Fibroblast of villous mesenchyme (primary cell): Measurements from ENCODE around the gene KIF2A. TPM values are rescaled to one million over a fixed set of nuclear protein-coding genes. Genes with fewer than 3 reads are reported as not detected.

ENCODE experiments used
- DNase-seq: peaks from one replicate; pipeline ENCODE4 v3.0.0-alpha.2; 2010; ENCODE audit warnings: low read depth
- H3K4me3 ChIP-seq: 2 replicates; pipeline ENCODE4 v1.5.1; 2011; ENCODE audit warnings: low read depth, mild to moderate bottlenecking, low read length
- total RNA-seq: library from RNA; depleted of rRNA; stranded (reverse); fragments of >200 nt; gene quantifications from 2 replicates; pipeline ENCODE4 v1.2.3, GENCODE V29; 2012
- TF ChIP-seq, protein P1 (sequence below): IDR thresholded peaks from 2 replicates; pipeline ENCODE4 v1.5.1; 2012; ENCODE audit warnings: low read depth, mild to moderate bottlenecking, low read length; ENCODE audit not compliant: insufficient read depth

Gene KIF2A
- total RNA-seq, 1 donor, result 69.1 TPM

GRCh38 chr5:62275581-62275980, 30.4 kb upstream of the KIF2A start:
- DNase-seq, result no peak
- H3K4me3 ChIP-seq, result no peak overlapping the region
- TF ChIP-seq, protein P1, sequence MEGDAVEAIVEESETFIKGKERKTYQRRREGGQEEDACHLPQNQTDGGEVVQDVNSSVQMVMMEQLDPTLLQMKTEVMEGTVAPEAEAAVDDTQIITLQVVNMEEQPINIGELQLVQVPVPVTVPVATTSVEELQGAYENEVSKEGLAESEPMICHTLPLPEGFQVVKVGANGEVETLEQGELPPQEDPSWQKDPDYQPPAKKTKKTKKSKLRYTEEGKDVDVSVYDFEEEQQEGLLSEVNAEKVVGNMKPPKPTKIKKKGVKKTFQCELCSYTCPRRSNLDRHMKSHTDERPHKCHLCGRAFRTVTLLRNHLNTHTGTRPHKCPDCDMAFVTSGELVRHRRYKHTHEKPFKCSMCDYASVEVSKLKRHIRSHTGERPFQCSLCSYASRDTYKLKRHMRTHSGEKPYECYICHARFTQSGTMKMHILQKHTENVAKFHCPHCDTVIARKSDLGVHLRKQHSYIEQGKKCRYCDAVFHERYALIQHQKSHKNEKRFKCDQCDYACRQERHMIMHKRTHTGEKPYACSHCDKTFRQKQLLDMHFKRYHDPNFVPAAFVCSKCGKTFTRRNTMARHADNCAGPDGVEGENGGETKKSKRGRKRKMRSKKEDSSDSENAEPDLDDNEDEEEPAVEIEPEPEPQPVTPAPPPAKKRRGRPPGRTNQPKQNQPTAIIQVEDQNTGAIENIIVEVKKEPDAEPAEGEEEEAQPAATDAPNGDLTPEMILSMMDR, result no peak

DNA sequence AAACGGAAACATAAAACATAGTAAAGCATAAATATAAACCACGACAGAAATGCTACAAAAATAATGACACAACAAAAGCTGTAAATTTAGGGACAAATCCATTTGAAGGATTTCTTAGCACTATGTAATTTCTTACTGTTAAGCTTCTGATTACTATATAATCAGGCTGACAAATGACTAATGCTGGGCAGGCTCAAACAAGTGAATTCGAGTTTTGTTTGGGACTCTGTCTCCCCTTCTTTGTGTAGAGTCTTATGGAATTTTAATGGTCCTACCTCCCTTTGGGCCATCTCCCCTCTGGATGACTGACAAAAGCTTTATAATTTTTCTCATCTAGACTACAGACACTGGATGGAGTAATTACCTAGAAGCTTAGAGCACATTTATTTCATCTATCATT, 24.6 kb upstream of the KIF2A start:
- TF ChIP-seq, protein P1, result no peak
- no peak for DNase-seq
- H3K4me3 ChIP-seq, result no peak overlapping the region

DNA sequence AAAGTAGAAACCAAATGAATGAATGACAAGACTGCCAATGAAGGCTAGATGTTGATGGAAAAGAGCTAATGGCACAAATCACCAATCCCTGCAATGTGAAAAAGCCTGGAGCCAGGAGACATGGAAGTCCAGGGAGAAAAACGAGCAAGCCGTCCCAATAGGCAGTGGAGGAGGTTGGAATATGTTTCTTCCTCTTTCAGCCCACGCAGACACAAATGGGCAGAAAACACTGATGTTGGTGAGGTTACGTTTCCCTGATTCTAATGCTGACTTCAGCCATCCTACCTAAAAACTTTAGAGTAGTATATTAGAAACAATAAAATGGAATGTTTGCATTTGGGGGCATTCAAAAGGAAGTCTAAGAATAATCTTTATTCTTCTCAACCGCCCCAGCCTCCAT, 23.9 kb upstream of the KIF2A start:
- TF ChIP-seq, protein P1, result no peak
- DNase-seq, result no peak
- no peak overlapping the region for H3K4me3 ChIP-seq

DNA sequence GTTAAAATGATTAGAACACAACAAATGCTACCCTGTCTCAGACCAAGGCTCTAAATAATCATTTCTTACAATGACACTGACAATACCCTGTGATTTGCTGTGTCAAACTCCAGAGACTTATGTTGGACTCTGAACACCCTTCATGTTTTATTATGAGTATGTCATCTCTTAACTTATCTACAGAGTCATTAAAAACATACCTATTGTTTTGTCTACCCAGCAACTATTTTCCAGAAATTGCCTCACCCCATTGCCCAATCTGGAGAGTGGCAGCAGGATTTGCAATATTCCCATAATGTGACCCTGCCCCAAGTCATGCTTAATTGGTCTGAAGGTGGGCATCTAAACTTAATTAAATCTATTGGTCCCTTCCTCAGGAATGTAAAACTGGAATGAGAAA, 23.0 kb upstream of the KIF2A start:
- TF ChIP-seq, protein P1, result no peak
- DNase-seq, result no peak
- H3K4me3 ChIP-seq, result no peak overlapping the region

DNA sequence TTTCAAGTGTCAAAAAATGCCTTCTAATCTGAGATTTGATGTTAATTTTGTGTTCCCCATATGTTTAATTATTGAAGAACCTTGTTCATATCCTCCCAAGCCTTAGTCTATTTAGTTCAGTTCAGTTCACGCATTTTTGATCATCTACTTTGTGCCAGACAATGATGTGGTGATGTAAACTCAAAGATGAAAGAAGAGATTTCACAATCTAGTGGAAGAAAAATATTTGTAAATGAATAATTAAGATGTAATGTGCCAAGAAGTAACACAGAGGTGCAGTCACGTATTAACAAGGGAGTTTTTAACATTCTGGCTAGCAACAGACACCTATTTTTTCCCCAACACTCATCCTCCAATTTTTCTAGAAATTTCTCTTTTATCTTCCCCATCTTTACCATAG, 22.1 kb upstream of the KIF2A start:
- H3K4me3 ChIP-seq, result no peak overlapping the region
- no peak for DNase-seq
- TF ChIP-seq, protein P1, result no peak

DNA sequence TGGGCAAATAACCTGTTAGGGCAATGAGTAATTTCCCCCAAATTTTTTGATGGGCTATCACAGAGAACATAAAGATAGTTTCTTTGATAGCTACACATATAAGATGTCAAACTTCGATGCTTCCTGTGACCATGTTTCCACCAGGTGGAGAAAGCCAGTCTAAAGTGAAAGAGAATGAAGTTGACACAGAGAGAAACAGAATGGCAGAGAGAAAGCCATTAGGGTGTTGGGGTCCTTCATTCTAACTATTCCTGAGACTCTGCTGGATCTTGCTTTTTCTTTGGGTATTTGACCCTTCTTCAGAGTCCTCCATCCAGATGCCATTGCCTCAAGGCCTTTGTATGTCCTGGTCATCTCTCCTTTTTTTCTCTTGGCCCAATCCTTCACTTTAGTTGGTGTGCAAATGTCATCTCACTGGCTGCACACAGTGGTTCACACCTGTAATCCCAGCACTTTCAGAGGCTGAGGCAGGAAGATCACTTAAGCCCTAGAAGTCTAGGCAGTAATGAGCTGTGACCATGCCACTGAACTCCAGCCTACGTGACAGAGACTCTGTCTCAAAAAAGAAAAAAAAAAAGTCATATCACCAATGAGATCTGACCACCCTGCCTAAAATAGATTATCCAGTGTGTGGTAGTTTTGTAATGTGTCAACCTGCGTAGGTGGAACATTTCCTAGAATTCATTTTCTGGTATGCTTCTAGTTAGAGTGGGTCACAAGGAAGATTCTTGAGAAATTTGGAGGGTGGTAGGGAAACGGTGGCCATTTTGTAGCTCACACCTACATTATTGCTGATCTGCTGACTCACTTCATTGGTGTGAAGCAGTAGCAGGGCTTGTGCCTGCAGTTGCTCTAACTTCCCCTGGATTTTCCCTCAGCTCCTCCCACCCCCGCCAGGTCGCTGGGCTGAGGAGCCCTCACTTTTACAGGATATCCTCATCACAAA, 20.8 kb upstream of the KIF2A start:
- TF ChIP-seq, protein P1, result no peak
- no peak overlapping the region for H3K4me3 ChIP-seq
- DNase-seq, result no peak
